Right lobe of liver (tissue), 6 donors: Measurements from ENCODE around the gene PHLDB3. TPM values are rescaled to one million over a fixed set of nuclear protein-coding genes. Genes with fewer than 3 reads are reported as not detected.
A peak's percentile ranks its signal among the peaks of the same experiment; 100 is the strongest.
"Not testable (repeated sequence)": the region's sequence is repeated elsewhere in the genome, so short reads cannot be mapped to it uniquely, and the experiment has no call there.

Experiments used
- ATAC-seq, 4 donors: fragments of 200-7000 bp; cut with Tn5 transposase; one replicate each; pipeline ENCODE4 v1.9.1; 2020; ENCODE audit warnings: mild to moderate bottlenecking in 4 of 4, moderate library complexity in 4 of 4
- DNase-seq, 3 donors: peaks; one replicate each; pipeline ENCODE4 v3.0.0-alpha.2; 2020
- H3K27ac ChIP-seq, 3 donors: fragments of 200-600 bp; one replicate each; pipeline ENCODE4 v1.8.0; 2022
- H3K27me3 ChIP-seq, 2 donors: fragments of 200-600 bp; one replicate each; pipeline ENCODE4 v1.8.0; 2022
- H3K36me3 ChIP-seq, 4 donors: fragments of 200-600 bp; sonication (generic) in 1 of 4; one replicate each; pipeline versions ENCODE4 v1.5.1 to v1.8.0; 2017 to 2022; ENCODE audit warnings: control low read depth in 1 of 4
- H3K4me1 ChIP-seq, 4 donors: fragments of 200-600 bp; sonication (generic) in 1 of 4; one replicate each; pipeline versions ENCODE4 v1.5.1 to v1.8.0; 2017 to 2022; ENCODE audit warnings: control low read depth in 1 of 4
- H3K4me3 ChIP-seq, 3 donors: fragments of 200-600 bp; one replicate each; pipeline ENCODE4 v1.8.0; 2022
- H3K9me3 ChIP-seq, 4 donors: fragments of 200-600 bp; sonication (generic) in 1 of 4; one replicate each; pipeline versions ENCODE4 v1.5.1 to v1.8.0; 2017 to 2022; ENCODE audit warnings: control low read depth in 1 of 4
- CTCF ChIP-seq, 4 donors: fragments of 200-600 bp in 3 of 4; fragments of 450-650 bp in 1 of 4; IDR thresholded peaks; one replicate each; pipeline versions ENCODE4 v1.5.1 to v1.8.0; 2016 to 2022; ENCODE audit warnings: antibody characterized with exemption in 4 of 4, mild to moderate bottlenecking in 2 of 4
- POLR2A ChIP-seq: fragments of 450-650 bp; IDR thresholded peaks from one replicate; pipeline ENCODE4 v1.6.1; 2017; ENCODE audit warnings: antibody characterized with exemption, mild to moderate bottlenecking
- WGBS: methylation state at CpG from one replicate; pipeline ENCODE4 v1.1.6; 2018; ENCODE audit warnings: low coverage, low lambda C conversion rate; ENCODE audit not compliant: insufficient coverage; ENCODE audit errors: missing lambda C conversion rate; 5-methylcytosine and 5-hydroxymethylcytosine counted together
- intact Hi-C, 2 donors: fragments of 100-400 bp; cut with DNase I; formaldehyde crosslinking; loops; one replicate each; pipeline versions ENCODE4 v1.11.2 to v1.14.1; 2022
- total RNA-seq, 6 experiments: library from RNA; depleted of rRNA in 2 of 6; stranded (reverse); fragments of >200 nt in 2 of 6; fragmentation: NEBNext Ultra II Directional in 3 of 6; extraction: Animal tissue kit (Norgen Biotek cat#: 25700) in 3 of 6; gene quantifications; one replicate each; pipeline versions ENCODE4 v1.1.0 to v1.2.4, GENCODE V29; 2016 to 2023
- donor health status: DM: no; HTN: yes; CAD: no.
- donor health status: DM: no; HTN: no; CAD: no.
- donor health status: DM: no; HTN: no; CAD: no.
- donor health status: DM: no; HTN: yes; CAD: no.
- donor health status: DM: no; HTN: yes; CAD: no.

Gene PHLDB3
- total RNA-seq, 6 experiments from 2014 or later = 9.6 to 15.0 (median 11.1) TPM

- Histone ChIP-seq H3K27ac (no peak overlapping the region), H3K4me1 (peaks cover 0 to 2% (median under 1%) of the 10 kb centered on the region in 4 donors), H3K36me3 (no peaks in the 10 kb centered on the region), H3K27me3 (no peaks in the 10 kb centered on the region), H3K9me3 (no peaks in the 10 kb centered on the region), H3K4me3 (no peak overlapping the region)
- intact Hi-C loops = loop anchor here (5.0 kb wide), 2 partner anchors 67 to 72 kb away; no protein-coding TSS in a partner anchor
- ATAC-seq (peak; percentile 89 to 96 (median 94)), DNase-seq (peak; percentile 74 to 77 (median 77))
- 48% methylated on average over 10 of the region's 10 CpGs for WGBS
- TF ChIP-seq POLR2A = no peak
- TF ChIP-seq CTCF (IDR thresholded peaks at IDR 0.05) = peak; percentile 90 to 94 (median 91)
Observed at GRCh38 chr19:43519436-43520088, 15.0 kb upstream of the PHLDB3 start.

GRCh38 chr19:43518051-43518450 lies 13.5 kb upstream of the PHLDB3 start:
- intact Hi-C loops = no loop called here
- ATAC-seq (no peak), DNase-seq (no peak)
- WGBS = 92% methylated on average over 2 of the region's 4 CpGs
- Histone ChIP-seq H3K36me3 (no peaks in the 10 kb centered on the region), H3K9me3 (no peaks in the 10 kb centered on the region), H3K27ac (no peak overlapping the region), H3K4me3 (no peak overlapping the region), H3K27me3 (no peaks in the 10 kb centered on the region), H3K4me1 (peaks cover 0 to 6% (median 0%) of the 10 kb centered on the region in 4 donors)
- no peak for TF ChIP-seq CTCF (IDR thresholded peaks at IDR 0.05)

GRCh38 chr19:43512399-43512798 lies 7.9 kb upstream of the PHLDB3 start:
- peaks cover 0 to 14% (median 0%) of the 10 kb centered on the region in 4 donors for H3K4me1 ChIP-seq
- intact Hi-C loops, H3K4me3 ChIP-seq, DNase-seq, H3K9me3 ChIP-seq, ATAC-seq, H3K27ac ChIP-seq, H3K27me3 ChIP-seq: not testable (repeated sequence)
- H3K36me3 ChIP-seq = peaks cover 0 to 30% (median 4%) of the 10 kb centered on the region in 4 donors

DNA sequence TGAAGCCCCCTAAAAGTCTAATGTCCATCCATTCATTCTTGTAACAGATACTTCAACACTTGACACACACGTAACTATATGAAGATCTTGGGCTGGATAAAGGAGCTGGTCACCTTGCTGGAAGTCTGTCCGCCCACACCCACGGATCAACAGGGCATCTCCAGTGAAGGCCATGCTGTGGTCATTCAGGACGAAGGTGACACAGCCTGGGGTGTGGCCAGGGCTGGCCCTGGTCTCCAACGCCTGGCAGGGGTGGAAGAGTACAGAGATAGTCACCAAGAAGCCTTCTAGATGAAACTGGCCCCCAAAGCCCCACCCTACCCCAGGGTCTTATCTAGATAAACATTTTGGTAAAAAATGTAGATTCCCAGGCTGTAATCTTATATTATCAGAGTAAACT lies 6.8 kb upstream of the PHLDB3 start:
- Histone ChIP-seq H3K9me3 (no peaks in the 10 kb centered on the region), H3K4me3 (no peak overlapping the region), H3K4me1 (peaks cover 0 to 14% (median 0%) of the 10 kb centered on the region in 4 donors), H3K36me3 (peaks cover 0 to 30% (median 4%) of the 10 kb centered on the region in 4 donors), H3K27ac (no peak overlapping the region), H3K27me3 (no peaks in the 10 kb centered on the region)
- DNase-seq = no peak
- no peak for ATAC-seq
- intact Hi-C loops = no loop called here
- 78% methylated on average over 3 of the region's 5 CpGs for WGBS
- TF ChIP-seq CTCF (IDR thresholded peaks at IDR 0.05) (no peak), POLR2A (no peak)

DNA sequence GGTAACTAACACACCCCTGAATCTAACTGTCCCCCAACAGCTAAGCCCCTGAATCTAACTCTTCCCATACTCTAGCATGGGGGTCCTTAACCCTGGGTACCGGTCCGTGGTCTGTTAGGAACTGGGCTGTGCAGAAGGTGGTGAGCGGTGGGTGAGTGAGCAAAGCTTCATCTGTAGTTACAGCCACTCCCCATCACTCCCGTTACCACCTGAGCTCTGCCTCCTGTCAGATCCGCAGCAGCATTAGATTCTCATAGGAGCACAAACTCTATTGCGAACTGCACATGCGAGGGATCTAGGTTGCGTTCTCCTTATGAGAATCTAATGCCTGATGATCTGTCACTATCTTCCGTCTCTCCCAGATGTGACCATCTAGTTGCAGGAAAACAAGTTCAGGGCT lies 6.2 kb upstream of the PHLDB3 start:
- H3K9me3 ChIP-seq = no peaks in the 10 kb centered on the region
- 94% methylated on average over 3 of the region's 9 CpGs for WGBS
- peaks cover 0 to 14% (median 0%) of the 10 kb centered on the region in 4 donors for H3K4me1 ChIP-seq
- intact Hi-C loops = no loop called here
- no peaks in the 10 kb centered on the region for H3K27me3 ChIP-seq
- no peak for DNase-seq
- TF ChIP-seq CTCF (IDR thresholded peaks at IDR 0.05) (no peak), POLR2A (no peak)
- ATAC-seq = no peak
- no peak overlapping the region for H3K27ac ChIP-seq
- H3K36me3 ChIP-seq = peaks cover 0 to 30% (median 6%) of the 10 kb centered on the region in 4 donors
- no peak overlapping the region for H3K4me3 ChIP-seq
